Stimulated activated CD8-positive, alpha-beta memory T cell treated with anti-CD3 and anti-CD28 coated beads, Interleukin-4, amount 100 ng/mL, for 24 hours (primary cell): ENCODE measurements around the gene NFKB2.

Source experiments
- DNase-seq: peaks from one replicate; pipeline ENCODE4 v3.0.0-alpha.2; 2020; ENCODE audit warnings: low read depth

NFKB2 gene

DNA sequence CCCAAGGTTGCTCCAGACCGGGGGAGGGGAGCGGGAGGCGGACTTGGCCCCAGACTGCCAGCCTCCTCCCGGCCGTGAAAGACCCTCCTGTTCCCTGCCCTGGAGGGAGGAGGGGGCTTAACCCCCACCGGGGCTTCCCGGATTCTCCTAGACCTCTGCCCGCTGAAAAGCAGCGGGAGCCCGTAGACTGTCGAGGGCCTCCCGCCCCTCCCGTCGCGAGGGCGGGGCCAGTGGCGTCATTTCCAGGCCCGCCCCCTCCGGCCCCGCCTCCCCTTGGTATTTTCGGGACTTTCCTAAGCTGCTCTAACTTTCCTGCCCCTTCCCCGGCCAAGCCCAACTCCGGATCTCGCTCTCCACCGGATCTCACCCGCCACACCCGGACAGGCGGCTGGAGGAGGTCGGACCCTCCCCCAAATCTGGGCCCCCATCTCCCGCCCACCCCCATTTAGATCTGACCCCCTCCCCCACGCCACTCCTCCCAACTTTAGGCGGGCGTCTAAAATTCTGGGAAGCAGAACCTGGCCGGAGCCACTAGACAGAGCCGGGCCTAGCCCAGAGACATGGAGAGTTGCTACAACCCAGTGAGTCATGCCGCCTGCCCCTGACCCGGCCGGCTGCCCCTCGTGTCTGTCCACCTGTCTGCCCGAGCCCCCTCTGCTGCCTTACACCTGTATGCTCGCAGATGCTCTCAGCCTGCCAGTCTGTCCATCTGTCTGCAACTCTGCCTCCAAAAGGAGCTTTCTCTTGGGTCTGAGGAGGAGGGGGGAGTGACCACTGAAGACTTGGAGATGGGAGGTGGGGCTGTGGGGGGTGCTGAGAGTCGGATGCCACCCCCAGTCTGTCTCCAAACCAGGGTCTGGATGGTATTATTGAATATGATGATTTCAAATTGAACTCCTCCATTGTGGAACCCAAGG lies at the start of gene NFKB2:
Gene NFKB2 (plus strand): TSS at position 306 of the 917 bp plus-strand sequence. CDS start 255 bp downstream, at position 561.
- DNase-seq, result peak; percentile 86

DNA sequence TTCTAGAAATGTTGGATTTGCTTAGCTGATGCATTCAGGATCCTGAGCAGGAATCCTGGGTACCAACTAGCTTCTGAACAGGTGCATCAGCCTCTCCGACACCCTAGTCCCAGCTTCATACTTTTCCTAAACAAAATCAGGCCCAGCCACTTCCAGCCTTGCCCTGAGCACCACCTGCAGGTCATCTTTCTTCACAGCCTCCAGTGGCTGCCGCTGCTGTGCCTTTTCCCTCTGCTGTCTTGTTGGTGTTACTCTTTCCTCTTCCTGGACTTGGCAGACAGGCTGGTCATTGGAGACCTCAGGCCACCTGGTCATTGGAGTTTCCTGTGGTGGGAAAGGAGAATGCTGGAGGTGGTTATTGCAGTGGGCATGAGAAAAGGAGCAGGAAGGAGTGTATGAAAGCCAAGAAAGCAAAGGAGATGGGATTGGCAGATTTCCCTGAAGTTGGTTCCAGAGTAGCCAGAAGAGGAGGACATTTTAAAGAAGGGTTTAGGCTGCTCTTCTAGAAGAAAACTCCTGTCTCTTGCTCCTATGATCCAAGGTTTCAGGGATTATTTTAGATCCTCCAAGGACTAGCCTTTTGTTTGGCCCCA lies 48.2 kb upstream of the NFKB2 start:
- no peak for DNase-seq

DNA sequence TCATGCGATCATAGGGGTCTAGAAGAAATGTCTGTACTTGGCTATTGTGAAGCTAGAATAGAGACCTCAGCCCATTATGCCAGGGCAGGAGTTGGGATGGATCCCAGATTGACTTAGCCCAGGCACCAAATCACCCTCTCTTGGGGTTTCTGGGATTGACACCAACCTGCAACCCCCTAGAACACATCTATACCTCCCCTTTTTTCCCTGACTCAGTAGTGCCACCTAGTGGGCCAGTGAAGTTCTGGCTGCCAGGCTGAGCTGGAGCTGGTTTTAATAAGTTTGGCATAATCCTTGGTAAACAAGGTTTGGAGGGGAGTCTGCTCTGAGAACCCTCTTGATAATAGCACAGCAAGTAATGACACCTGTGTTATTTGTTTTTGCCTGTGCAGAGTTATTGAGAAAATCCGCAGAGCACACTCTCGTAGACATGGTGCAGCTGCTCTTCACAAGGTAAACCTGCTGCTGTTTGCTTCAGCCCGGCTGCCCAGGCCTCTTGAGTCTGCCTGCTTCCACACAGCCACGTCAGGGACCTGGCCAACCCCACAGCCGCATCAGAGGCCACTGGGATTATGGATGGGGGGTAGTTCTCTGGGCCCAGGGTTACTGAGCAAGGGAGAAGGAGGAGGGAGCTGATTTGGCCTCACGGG lies 43.3 kb upstream of the NFKB2 start:
- peak; percentile 58 for DNase-seq

DNA sequence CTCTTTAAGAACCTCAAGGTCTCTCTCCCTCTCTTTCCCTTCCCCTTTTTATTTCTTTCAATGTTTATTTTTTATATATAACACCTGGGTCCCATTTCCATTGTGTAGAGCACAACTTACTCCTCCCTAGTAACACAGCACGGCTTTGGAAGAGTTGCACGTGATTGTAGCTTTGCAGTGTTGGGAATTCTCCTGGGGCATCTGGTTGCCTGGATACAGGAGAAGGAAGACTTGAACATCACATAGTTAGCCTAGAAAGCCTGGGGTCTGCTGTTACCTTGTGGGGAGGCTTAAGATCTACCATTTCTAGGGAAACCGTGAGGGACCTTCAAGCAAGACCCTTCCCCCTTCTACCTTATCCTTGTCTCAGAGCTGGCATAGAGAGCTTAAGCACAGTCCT lies 41.1 kb upstream of the NFKB2 start:
- DNase-seq, result no peak

DNA sequence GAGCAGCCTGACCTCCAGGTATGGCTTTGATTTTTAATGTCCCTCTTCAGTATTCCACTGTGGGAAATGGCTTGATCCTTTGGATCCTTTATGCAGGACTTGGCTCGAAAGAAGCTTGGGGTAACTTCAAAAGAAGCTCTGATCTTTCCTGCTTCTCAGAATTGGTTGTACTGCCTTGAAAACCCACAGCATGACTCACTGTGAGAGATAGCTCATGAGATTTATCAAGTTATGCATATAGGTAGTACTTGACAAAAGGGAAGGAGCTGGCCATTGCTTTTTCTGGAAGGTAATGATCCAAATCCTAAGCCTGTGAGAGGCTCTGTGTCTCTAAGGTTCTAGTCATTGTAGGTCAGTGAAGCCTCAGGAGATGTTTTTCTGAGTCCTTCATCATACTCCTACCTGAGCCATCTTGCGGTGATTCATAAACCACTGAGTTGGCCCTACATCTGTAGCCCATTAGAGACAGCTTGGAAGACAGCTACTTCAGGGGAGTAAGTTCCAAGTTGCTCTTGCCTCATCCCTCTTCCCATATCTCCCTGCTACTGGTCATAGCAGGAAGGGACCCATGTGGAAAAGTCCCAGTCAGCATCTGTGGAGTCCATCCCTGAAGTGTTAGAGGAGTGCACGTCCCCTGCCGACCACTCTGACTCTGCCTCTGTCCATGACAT lies 36.7 kb upstream of the NFKB2 start:
- no peak for DNase-seq

DNA sequence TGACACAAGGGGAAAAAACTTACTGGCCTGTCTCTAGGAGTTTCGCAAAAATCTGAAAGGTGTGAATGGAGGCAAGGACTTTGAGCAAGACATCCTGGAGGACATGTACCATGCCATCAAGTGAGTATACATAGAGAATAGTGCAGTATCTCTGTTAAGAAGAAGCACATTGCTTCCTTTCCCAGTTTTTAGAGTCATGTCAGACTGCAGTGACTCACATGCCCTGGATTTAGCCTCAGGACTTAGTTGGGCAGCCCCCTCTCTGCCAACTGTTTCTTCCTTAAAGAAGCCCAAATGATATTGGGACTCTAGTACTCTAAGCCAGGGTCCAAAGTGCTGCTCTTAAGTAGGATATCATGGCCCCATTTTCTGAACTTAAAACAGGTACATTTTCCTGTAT lies 28.1 kb upstream of the NFKB2 start:
- DNase-seq, result no peak

DNA sequence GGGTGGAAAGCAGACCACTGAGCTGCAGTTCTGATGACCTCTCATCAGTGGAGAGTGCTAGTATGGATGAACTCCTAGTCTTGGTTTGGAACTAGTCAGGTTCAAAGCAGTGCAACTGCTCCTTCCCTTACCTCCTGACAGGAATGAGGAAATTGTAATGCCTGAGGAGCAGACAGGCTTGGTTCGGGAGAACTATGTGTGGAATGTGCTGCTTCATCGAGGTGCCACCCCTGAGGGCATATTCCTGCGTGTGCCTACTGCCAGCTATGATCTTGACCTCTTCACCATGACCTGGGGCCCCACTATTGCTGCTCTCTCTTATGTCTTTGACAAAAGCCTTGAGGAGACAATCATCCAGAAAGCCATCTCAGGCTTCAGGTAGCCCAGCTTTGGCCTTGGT lies 27.4 kb upstream of the NFKB2 start:
- DNase-seq, result no peak

DNA sequence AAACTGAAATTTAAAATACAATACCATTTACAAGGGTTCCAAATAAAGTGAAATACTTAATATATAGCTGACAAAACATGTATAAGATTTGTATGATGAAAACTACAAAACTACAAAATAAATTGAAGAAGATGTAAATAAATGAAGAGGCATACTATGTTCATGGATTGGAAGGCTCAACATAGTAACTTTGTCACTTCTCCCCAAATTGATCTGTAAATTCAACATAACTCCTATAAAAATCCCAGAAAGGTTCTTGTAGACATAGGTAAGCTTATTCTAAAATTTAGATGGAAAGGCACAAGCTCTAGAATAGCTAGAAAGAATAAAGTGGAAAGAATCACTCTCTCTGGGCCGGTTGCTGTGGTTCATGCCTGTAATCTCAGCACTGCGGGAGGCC lies 24.2 kb upstream of the NFKB2 start:
- no peak for DNase-seq

DNA sequence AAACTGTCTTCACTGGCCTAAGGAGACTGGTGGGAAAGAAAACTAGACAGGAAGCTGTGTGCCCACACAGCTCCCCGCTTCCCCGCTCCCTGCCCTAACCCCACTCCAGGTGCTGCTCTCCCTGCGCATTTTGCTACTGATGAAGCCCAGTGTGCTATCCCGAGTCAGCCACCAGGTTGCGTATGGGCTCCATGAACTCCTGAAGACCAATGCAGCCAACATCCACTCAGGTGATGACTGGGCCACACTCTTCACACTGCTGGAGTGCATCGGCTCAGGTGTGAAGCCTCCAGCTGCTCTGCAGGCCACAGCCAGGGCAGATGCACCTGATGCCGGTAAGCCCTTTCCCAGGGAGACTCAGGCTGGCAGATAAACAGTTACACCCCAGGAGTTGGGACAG lies 20.3 kb upstream of the NFKB2 start:
- no peak for DNase-seq

DNA sequence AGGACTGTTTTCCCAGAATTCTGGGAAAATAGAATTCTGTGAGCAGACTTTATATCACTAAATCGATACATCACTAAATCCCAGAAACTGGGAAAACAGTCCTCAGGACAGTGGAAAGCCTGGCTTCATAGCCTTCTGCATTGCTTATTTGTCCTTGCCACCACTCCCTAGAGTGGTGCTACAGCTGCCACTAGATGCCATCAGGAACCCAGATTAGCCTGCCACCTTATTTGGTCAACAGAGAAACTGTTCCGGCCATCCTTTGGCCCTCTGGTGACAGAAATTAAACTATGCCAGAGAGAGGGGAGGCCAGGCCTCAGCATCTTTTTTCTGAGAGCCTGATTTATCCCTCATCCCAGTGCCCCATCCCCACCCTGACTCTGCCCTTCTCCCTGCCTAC lies 19.6 kb upstream of the NFKB2 start:
- no peak for DNase-seq

DNA sequence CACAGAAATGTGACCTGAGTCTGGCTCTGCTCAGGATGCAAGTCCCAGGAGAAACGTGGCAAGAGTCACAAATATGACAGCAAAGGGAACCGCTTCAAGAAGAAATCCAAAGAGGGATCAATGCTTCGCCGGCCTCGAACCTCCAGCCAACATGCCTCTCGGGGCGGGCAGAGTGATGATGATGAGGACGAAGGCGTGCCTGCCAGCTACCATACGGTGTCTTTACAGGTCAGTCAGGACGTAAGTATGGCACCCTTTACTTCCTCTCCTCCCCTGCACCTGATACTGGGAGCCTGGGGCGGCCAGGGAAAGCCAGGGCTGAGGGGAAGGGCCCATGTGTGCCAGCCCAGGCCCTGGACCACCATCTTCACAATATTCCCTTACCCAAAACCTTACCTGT lies 18.6 kb upstream of the NFKB2 start:
- DNase-seq, result no peak

DNA sequence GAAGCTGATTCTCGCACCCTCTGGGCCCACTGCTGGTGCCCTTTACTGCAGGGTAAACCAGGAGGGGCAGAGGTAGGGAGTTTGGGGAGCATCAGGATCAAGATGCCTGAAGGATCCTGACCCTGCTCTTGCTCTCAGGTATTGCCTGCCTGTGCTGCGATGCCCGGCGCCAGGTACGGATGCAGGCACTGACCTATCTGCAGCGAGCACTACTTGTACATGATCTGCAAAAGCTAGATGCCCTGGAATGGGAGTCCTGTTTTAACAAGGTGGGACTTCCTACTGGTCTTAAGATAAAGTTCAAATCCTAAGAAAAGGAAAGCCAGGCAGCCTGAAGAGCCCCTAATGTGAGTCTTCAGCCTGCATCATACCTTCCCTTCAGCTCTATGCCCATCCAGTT lies 16.1 kb upstream of the NFKB2 start:
- no peak for DNase-seq

DNA sequence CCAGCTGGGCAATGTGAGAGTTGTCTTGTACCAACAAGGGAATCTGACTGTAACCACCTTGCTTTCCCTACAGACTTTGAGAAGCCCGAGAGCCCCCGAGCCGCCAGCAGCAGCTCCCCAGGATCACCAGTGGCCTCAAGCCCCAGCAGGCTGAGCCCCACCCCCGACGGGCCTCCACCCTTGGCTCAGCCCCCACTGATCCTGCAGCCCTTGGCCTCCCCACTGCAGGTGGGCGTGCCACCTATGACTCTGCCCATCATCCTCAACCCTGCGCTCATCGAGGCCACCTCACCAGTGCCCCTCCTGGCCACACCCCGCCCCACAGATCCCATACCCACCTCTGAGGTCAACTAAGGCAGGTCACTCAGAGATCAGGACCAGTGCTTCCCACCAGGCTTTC lies 13.5 kb upstream of the NFKB2 start:
- no peak for DNase-seq

DNA sequence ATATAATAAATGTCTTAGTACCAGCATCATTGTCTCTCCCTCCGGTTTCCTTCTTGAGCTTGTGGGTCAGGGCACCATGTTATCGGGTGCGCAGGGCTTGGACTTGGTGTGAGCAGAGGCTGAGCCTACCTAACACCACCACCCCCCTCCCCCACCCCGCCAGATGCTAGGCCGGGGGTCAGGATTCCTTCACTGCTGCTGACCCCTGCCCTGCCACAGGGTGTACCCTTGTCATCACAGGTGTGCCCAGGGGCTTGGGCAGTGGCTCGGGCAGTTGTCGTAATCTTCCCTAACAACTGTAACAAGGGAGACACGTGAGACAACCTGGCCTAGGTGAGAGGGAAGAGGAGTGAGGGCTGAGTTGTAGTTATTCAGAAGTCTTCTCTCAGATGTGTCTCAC lies 12.6 kb upstream of the NFKB2 start:
- no peak for DNase-seq

DNA sequence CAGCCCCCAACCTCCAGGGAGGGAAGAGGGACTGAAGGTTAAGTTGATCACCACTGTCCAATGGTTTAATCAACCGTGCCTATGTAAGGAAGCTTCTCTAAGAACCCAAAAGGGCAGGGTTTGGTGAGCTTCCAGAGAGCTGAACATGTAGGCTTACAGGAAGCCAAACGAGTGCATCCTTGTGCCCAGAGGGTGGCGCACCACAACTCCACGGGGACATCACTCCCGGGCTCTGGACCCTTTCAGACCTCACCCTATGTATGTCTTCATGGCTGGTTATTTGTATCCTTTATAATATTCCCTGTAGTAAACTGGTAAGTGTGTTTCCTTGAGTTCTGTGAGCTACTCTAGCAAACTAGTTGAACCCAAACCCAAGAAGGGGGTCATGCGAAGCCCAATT lies 11.5 kb upstream of the NFKB2 start:
- DNase-seq, result no peak

DNA sequence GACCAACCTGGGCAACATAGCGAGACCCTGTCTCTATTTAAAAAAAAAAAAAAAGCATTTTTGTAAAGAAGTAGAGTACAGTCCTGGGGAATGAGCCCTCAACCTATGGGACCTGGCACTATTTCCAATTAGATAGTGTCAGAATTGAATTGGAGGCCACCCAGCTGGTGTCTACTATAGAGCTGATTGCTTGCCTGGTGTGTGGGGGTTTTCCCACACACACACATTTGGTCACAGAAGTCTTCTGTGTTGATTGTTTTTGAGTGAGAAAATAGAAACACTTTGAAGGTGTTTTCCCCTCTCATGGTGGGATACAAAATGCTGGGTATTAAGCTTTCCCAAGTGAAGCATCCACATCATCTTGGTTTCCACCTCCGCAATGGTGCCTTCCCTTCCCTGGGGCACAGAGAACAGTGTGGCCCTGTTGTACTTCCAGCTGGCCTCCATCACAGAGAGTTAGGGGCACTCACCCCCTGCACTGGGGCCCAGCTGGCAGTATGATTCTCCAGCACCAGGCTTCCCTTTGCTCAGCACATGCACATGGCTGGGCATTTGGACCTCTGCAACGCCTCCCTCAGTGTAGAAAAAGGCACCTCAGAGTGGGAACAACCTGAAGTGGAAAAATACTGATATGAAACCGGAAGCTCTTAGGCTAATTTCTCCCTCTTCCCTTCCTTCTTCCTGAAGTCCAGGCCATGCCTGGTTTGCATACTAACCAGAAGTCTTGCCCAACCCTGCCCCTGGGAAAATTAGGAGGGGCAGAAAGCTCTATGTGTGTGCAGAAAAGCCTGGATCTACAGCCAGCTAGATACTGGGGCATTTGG lies 10.7 kb upstream of the NFKB2 start:
- no peak for DNase-seq

DNA sequence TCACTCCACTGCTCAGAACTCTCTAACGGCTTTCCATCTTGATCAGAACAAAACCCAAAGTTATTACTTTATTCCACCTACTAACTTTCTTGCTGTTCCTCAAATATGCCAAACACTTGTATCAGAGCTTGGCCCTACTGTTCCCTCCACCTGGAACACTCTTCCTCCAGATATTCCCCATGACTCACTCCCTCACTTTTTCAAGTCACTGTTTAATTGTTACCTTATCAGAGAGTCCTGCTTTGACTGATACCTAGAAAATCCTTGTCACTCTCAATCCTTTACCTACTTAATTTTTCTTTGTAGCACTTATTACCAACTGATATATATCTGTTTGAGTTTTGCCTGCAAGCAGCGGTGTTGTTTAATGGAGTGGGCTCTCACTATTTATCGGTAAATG lies 5.6 kb upstream of the NFKB2 start:
- no peak for DNase-seq

DNA sequence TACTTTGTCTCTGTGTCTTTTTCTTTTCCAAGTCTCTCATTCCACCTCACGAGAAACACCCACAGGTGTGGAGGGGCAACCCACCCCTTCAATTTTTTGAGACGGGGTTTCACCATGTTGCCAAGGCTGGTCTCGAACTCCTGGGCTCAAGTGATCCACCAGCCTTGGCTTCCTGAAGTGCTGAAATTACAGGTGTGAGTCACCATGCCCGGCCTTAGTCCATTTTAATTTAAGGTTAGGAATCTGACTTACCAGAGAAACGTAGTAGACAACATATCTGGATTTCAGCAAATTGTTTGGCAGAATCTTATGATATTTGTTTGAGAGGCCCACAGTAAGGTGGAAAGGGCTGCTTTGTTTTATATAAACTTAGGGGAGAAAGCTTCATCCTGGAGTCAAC lies 3.2 kb upstream of the NFKB2 start:
- no peak for DNase-seq

DNA sequence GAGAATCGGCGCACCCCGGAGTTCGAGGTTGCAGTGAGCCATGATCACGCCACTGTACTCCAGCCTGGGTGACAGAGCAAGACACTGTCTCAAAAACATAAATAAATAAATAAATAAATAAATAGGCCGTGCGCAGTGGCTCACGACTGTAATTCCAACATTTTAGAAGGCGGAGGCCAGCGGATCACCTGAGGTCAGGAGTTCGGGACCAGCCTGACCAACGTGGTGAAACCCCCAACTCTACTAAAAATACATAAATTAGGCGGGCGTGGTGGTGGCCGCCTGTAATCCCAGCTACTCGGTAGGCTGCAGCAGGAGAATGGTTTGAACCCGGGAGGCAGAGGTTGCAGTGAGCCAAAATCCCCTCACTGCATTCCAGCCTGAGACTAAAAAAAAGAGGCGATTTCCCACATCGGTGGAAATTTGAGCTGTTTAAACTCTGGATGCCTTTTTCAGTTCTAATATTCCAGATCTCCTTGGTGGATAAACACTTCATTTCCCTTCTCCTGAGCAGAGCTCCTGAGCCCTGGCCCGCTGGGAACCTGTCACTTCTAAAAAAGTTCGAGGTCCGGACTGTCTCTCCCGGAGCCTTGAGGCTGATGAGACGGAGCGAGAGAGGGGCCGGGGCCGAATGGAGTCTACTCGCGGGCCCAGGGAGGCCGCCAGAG lies 2.0 kb upstream of the NFKB2 start:
- no peak for DNase-seq

DNA sequence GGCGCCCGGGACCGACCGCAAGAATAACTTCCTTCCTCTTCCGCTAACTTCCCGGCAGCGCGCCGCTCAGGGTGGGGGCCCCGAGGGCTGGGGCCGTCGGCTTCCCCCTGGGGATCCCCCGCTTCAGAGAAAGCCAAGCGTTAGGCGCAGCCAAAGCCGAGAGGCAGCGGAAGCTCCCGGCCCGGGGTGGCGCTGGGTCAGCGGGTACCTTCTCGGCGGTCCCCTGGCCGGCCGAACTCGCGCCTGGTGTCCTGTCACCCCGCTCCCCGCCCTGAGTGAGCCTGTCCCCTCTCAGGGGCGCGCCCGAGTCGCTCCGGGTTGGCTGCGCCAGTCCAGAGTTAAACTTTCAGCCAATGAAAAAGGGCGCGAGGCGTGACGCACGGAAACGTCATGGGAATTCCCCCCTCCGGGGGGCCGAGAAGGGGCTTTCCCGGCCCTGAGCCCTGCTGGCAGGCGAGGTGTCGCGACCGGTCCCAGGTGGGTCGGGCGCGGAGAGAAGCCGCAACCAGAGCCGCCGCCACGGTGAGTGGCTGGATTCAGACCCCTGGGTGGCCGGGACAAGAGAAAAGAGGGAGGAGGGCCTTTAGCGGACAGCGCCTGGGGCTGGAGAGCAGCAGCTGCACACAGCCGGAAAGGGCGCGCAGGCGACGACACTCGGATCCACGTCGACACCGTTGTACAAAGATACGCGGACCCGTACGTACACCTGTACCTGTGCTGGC lies 1.3 kb upstream of the NFKB2 start:
- peak; percentile 98 for DNase-seq
